ENCODE results near the gene SELENOH. TPM values are rescaled to one million over a fixed set of nuclear protein-coding genes. Genes with fewer than 3 reads are reported as not detected.

SELENOH gene
- total RNA-seq, 4 donors from 2014 or later, result 101 to 123 (median 113) TPM

DNA sequence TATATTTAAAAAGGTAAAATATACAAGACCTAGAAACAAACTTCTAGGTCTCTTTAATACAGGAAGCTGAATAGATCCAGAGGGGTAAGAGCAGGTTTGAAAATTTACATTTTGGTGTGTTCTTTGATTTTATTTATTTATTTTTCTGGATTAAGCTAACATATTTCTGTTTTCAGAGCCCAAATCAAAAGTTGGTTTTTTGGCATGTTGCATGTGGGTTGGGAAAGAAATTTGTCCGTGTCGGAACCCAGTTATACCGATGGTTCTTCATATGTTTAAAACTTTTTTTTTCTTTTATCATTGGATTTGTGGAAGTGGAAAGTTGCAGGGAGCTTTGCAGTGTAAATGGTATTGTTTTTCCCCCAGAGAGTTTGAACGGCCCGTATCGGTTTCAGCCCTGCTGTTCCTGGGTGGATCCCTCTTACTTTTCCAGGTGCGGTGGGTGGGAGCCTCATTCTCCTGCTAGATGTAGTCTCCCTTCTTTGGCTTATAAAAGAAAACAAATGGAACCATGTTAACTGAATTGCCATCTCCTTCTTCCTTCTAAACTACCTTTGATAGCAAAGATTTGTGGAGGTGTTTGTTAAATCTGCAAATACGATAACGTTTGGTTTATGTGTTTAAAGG, 21.1 kb downstream of the SELENOH start:
- DNase-seq (ENCODE audit: low spot score) (no peak), ATAC-seq (ENCODE audit: low FRiP score) (no peak)
- TF ChIP-seq, protein P1, sequence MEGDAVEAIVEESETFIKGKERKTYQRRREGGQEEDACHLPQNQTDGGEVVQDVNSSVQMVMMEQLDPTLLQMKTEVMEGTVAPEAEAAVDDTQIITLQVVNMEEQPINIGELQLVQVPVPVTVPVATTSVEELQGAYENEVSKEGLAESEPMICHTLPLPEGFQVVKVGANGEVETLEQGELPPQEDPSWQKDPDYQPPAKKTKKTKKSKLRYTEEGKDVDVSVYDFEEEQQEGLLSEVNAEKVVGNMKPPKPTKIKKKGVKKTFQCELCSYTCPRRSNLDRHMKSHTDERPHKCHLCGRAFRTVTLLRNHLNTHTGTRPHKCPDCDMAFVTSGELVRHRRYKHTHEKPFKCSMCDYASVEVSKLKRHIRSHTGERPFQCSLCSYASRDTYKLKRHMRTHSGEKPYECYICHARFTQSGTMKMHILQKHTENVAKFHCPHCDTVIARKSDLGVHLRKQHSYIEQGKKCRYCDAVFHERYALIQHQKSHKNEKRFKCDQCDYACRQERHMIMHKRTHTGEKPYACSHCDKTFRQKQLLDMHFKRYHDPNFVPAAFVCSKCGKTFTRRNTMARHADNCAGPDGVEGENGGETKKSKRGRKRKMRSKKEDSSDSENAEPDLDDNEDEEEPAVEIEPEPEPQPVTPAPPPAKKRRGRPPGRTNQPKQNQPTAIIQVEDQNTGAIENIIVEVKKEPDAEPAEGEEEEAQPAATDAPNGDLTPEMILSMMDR (IDR thresholded peaks at IDR 0.05), result no peak

DNA sequence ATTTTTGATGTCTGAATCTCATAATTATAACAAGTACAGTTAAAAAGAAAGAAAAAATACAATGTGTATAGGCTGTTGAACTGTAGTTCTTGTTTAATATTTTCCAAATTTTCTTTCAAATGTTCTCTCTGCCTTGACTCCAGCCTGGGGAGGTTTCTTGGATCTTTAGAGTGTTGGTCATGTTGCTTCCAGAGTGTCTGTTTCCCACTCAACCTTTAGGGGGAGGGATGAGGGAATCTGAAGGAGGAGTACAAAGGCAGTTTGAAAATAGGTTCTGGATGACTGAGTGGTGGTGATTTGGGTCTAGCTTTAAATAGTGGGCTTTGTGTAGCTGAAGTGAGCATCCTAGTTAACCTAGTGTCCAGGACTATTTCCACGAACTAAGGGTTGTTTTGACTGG, 22.3 kb downstream of the SELENOH start:
- ATAC-seq (ENCODE audit: low FRiP score) (peak; percentile 49), DNase-seq (ENCODE audit: low spot score) (no peak)
- TF ChIP-seq, protein P1 (IDR thresholded peaks at IDR 0.05), result no peak

DNA sequence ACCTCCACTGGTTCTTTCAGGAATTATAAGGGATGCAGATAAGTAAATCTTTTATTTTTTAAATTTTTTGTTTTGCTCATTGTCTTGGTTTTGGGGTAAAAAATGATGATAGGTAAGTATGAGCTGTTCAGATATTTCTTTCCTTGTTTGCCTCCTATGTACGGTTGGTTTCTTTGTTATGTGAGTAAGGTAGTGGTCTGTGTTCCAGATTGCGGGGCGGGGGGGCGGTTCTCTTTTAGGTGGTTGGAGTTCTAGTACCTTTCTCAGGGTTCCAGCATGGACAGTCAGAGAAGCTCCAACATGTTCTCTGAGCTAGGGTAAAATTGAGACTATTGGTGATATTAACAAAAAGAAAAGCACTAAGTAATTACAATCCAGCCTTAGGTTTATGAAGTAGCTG, 22.7 kb downstream of the SELENOH start:
- TF ChIP-seq, protein P1 (IDR thresholded peaks at IDR 0.05), result no peak
- no peak for ATAC-seq (ENCODE audit: low FRiP score)
- no peak for DNase-seq (ENCODE audit: low spot score)

DNA sequence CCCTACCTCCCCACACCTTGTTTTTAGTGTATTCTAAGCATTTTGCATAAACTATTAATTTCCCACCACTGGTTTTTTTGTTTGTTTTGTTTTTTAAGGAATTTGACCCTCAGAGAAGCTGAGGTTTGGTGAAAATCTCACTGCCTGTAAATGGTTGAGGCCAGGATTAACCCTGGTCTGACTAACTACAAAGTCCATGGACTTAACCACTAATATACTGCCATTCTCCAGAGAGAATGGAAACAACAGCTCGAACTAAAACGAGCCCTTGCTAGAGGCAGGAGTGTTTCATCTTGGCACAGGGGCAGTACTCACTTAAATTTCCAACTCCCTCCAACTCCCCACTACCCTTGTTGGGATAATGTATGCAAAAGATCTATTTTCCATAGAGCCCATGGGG, 23.3 kb downstream of the SELENOH start:
- TF ChIP-seq, protein P1 (IDR thresholded peaks at IDR 0.05), result no peak
- DNase-seq (ENCODE audit: low spot score) (no peak), ATAC-seq (ENCODE audit: low FRiP score) (no peak)

DNA sequence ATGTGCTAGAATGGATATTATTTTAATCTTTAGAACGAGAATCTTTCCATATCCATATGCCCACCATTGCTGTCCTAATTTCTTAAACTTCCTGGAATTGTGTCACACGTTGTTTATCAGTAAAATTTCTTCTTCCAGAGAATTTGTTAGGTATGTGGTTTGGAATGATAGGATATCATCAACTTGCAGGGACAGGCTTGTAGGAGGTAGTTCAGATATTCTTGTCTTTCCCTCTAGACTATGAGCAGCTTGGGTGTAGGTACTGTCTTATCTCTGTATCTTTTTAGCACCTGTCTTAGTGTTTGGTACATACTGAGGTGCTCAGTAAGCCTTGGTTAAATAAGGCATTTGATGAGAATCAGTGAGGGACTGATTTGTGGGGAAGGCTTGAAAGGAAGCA, 23.7 kb downstream of the SELENOH start:
- TF ChIP-seq, protein P1 (IDR thresholded peaks at IDR 0.05), result no peak
- DNase-seq (ENCODE audit: low spot score) (no peak), ATAC-seq (ENCODE audit: low FRiP score) (no peak)

DNA sequence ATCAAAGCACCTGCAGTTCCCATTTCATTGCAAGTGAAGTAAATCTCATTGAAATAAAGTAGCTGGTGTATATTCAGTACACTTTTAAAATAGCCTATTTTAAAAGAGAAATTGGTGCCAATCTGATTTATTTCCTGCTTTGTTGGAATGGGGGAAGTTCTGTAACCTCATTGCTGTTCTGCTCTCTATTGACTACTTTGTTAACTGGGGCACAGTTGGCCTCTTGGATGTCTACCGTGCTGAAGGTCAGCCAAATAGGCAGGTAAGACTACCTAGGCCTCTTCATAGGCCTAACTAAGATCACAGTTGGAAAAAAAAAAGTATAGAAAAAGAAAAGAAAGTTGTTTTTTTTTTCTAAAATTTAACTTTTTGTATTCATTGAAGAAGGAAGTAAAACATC, 29.5 kb downstream of the SELENOH start:
- DNase-seq (ENCODE audit: low spot score) (no peak), ATAC-seq (ENCODE audit: low FRiP score) (no peak)
- TF ChIP-seq, protein P1 (IDR thresholded peaks at IDR 0.05), result no peak

DNA sequence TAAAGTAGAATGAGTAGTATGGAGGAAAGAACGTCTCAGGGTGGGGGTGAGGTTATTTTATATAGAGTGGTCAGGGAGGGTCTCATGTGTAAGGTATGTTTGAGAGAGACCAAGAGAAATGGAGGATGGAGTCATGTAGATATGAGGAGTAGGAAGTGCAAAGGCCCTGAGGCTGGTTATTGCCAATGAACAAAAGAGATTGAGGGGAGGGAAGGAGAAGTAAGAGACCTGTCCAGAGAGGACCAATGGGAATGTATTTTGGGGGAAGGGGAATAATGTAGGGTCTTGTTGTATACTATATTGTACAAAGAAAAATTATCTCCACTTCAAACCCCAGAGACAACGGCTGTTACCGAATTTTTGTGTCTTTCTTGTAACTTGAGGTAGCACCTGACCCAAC, 30.1 kb downstream of the SELENOH start:
- TF ChIP-seq, protein P1 (IDR thresholded peaks at IDR 0.05), result no peak
- ATAC-seq (ENCODE audit: low FRiP score) (no peak), DNase-seq (ENCODE audit: low spot score) (no peak)
